OCI-LY1 (cell line): ENCODE measurements around the gene FMNL1.

ENCODE experiments used
- CTCF ChIP-seq: fragments of 200-600 bp; sonication (generic), shearing (Covaris generic); IDR thresholded peaks from 2 replicates; pipeline ENCODE4 v1.5.1; 2017; ENCODE audit warnings: mild to moderate bottlenecking, antibody characterized with exemption, low read length, moderate library complexity, mixed read lengths
- EZH2 ChIP-seq: fragments of 200-600 bp; sonication (generic), shearing (Covaris generic); IDR thresholded peaks from 2 replicates; pipeline ENCODE4 v1.8.0; 2017; ENCODE audit warnings: borderline replicate concordance, mixed run types, mild to moderate bottlenecking, antibody characterized with exemption, low read length, moderate library complexity, mixed read lengths

GRCh38 chr17:45264430-45264829 is 42.7 kb downstream of the FMNL1 start:
- TF ChIP-seq CTCF (no peak), EZH2 (no peak)
